H9 (cell line): ENCODE measurements around the gene TOMM7. TPM values are rescaled to one million over a fixed set of nuclear protein-coding genes. Genes with fewer than 3 reads are reported as not detected.

Source experiments
- DNase-seq: peaks from one replicate; pipeline ENCODE4 v3.0.0-alpha.2; 2017
- H2AFZ ChIP-seq: one replicate; pipeline ENCODE4 v1.6.1; 2013; ENCODE audit warnings: mild to moderate bottlenecking, low read length, control low read depth, moderate library complexity
- H2AK5ac ChIP-seq: 2 replicates; pipeline ENCODE4 v1.6.1; 2013; ENCODE audit warnings: low read length, control low read depth, mixed read lengths; ENCODE audit not compliant: insufficient read length
- H2BK120ac ChIP-seq: one replicate; pipeline ENCODE4 v1.6.1; 2013; ENCODE audit warnings: low read depth, mild to moderate bottlenecking, low read length, control low read depth, inconsistent platforms; ENCODE audit not compliant: poor library complexity, severe bottlenecking
- H2BK12ac ChIP-seq: 2 replicates; pipeline ENCODE4 v1.6.1; 2013; ENCODE audit warnings: low read length, control low read depth, mixed read lengths, low read depth; ENCODE audit not compliant: insufficient read length
- H2BK15ac ChIP-seq: 2 replicates; pipeline ENCODE4 v1.6.1; 2013; ENCODE audit warnings: low read depth, low read length, control low read depth
- H2BK20ac ChIP-seq: one replicate; pipeline ENCODE4 v1.6.1; 2013; ENCODE audit warnings: low read depth, mild to moderate bottlenecking, low read length, control low read depth, inconsistent platforms; ENCODE audit not compliant: poor library complexity, severe bottlenecking
- H2BK5ac ChIP-seq: 2 replicates; pipeline ENCODE4 v1.6.1; 2013; ENCODE audit warnings: low read length, control low read depth, mixed read lengths; ENCODE audit not compliant: insufficient read length
- H3K14ac ChIP-seq: 2 replicates; pipeline ENCODE4 v1.6.1; 2013; ENCODE audit warnings: low read length, control low read depth; ENCODE audit not compliant: insufficient read depth
- H3K18ac ChIP-seq: 2 replicates; pipeline ENCODE4 v1.6.1; 2013; ENCODE audit warnings: low read depth, mild to moderate bottlenecking, mixed read lengths, low read length, control low read depth; ENCODE audit not compliant: insufficient read length
- H3K23ac ChIP-seq: 2 replicates; pipeline ENCODE4 v1.6.1; 2013; ENCODE audit warnings: low read length, control low read depth, mixed read lengths, low read depth; ENCODE audit not compliant: insufficient read length
- H3K23me2 ChIP-seq: 2 replicates; pipeline ENCODE4 v1.6.1; 2013; ENCODE audit warnings: low read depth, mild to moderate bottlenecking, mixed read lengths, low read length, control low read depth; ENCODE audit not compliant: insufficient read length, poor library complexity, severe bottlenecking
- H3K27ac ChIP-seq: 2 replicates; pipeline ENCODE4 v1.5.1; 2013; ENCODE audit warnings: low read length, control low read depth, mixed read lengths, low read depth; ENCODE audit not compliant: insufficient read length
- H3K27me3 ChIP-seq: 2 replicates; pipeline ENCODE4 v1.6.1; 2013; ENCODE audit warnings: low read length, control low read depth, inconsistent platforms; ENCODE audit not compliant: insufficient read depth
- H3K4ac ChIP-seq: 2 replicates; pipeline ENCODE4 v1.6.1; 2013; ENCODE audit warnings: low read depth, mild to moderate bottlenecking, control low read depth, inconsistent platforms, low read length, moderate library complexity
- H3K4me1 ChIP-seq: 2 replicates; pipeline ENCODE4 v1.6.1; 2013; ENCODE audit warnings: low read length, control low read depth, inconsistent platforms; ENCODE audit not compliant: insufficient read depth
- H3K4me2 ChIP-seq: 2 replicates; pipeline ENCODE4 v1.6.1; 2013; ENCODE audit warnings: low read length, control low read depth, mixed read lengths; ENCODE audit not compliant: insufficient read length, insufficient read depth
- H3K56ac ChIP-seq: 2 replicates; pipeline ENCODE4 v1.6.1; 2013; ENCODE audit warnings: low read depth, mild to moderate bottlenecking, mixed read lengths, low read length, control low read depth; ENCODE audit not compliant: insufficient read length
- H3K79me1 ChIP-seq: 2 replicates; pipeline ENCODE4 v1.6.1; 2013; ENCODE audit warnings: low read depth, mild to moderate bottlenecking, moderate library complexity, low read length, control low read depth, inconsistent platforms; ENCODE audit not compliant: insufficient read depth, poor library complexity, severe bottlenecking
- H3K79me2 ChIP-seq: 2 replicates; pipeline ENCODE4 v1.6.1; 2013; ENCODE audit warnings: low read length, control low read depth, inconsistent platforms; ENCODE audit not compliant: insufficient read depth
- H3K9ac ChIP-seq: 2 replicates; pipeline ENCODE4 v1.6.1; 2013; ENCODE audit warnings: low read length, control low read depth, mixed read lengths; ENCODE audit not compliant: insufficient read length; ENCODE audit errors: extremely low read depth
- H3K9me3 ChIP-seq: one replicate; pipeline ENCODE4 v1.6.1; 2013; ENCODE audit warnings: low read depth, low read length, inconsistent platforms; ENCODE audit not compliant: control insufficient read depth
- H3T11ph ChIP-seq: one replicate; pipeline ENCODE4 v1.6.1; 2013; ENCODE audit warnings: mild to moderate bottlenecking, low read length, control low read depth, inconsistent platforms
- H4K20me1 ChIP-seq: one replicate; pipeline ENCODE4 v1.6.1; 2013; ENCODE audit not compliant: control insufficient read depth, insufficient read length, insufficient read depth
- H4K5ac ChIP-seq: 2 replicates; pipeline ENCODE4 v1.6.1; 2013; ENCODE audit warnings: low read depth, mild to moderate bottlenecking, mixed read lengths, low read length, control low read depth; ENCODE audit not compliant: insufficient read length
- H4K8ac ChIP-seq: replicated peaks from 2 replicates; pipeline ENCODE4 v1.6.1; 2013; ENCODE audit warnings: low read length, control low read depth, mixed read lengths, low read depth; ENCODE audit not compliant: insufficient read length
- H4K91ac ChIP-seq: 2 replicates; pipeline ENCODE4 v1.6.1; 2013; ENCODE audit warnings: low read depth, mild to moderate bottlenecking, moderate library complexity, mixed read lengths, low read length, control low read depth; ENCODE audit not compliant: insufficient read length
- H3K27ac Mint-ChIP-seq, 3 experiments: 2 replicates in 2 of 3; 3 replicates in 1 of 3; pipeline ENCODE4 v1.8.0; 2020 to 2021; ENCODE audit warnings: mixed read lengths in 3 of 3, mild to moderate bottlenecking in 1 of 3, moderate library complexity in 1 of 3
- H3K27me3 Mint-ChIP-seq: 2 replicates; pipeline ENCODE4 v1.8.0; 2021; ENCODE audit warnings: low read depth, mild to moderate bottlenecking, moderate library complexity, mixed read lengths
- H3K36me3 Mint-ChIP-seq, 3 experiments: 2 replicates in 2 of 3; 3 replicates in 1 of 3; pipeline ENCODE4 v1.8.0; 2020 to 2021; ENCODE audit warnings: low read depth in 3 of 3, mixed read lengths in 3 of 3; ENCODE audit not compliant: insufficient read depth in 1 of 3
- H3K4me1 Mint-ChIP-seq, 2 experiments: 2 replicates each; pipeline ENCODE4 v1.8.0; 2020; ENCODE audit warnings: mixed read lengths in 2 of 2
- H3K4me3 Mint-ChIP-seq, 2 experiments: 2 replicates in 1 of 2; 3 replicates in 1 of 2; pipeline ENCODE4 v1.8.0; 2020 to 2021; ENCODE audit warnings: mild to moderate bottlenecking in 2 of 2, mixed read lengths in 2 of 2, moderate library complexity in 1 of 2
- H3K9me3 Mint-ChIP-seq, 2 experiments: 2 replicates in 1 of 2; 3 replicates in 1 of 2; pipeline ENCODE4 v1.8.0; 2020; ENCODE audit warnings: mild to moderate bottlenecking in 2 of 2, mixed read lengths in 2 of 2, moderate library complexity in 1 of 2
- CTCF ChIP-seq: fragments of 200-600 bp; sonication (generic); conservative IDR thresholded peaks from 3 replicates; pipeline ENCODE4 v1.8.0; 2021; ENCODE audit warnings: antibody characterized with exemption, mild to moderate bottlenecking
- total RNA-seq: library from RNA; stranded (reverse); gene quantifications from 2 replicates; pipeline ENCODE4 v1.2.1, GENCODE V29; 2021

Gene TOMM7
- total RNA-seq, 1 experiment from 2014 or later = 368 TPM

GRCh38 chr7:22871661-22872060 is 49.0 kb upstream of the TOMM7 start:
- H3K4me1 Mint-ChIP-seq = peaks cover 10 to 19% of the 10 kb centered on the region in 2 experiments; a peak in 3 of 4 replicates
- H2BK15ac ChIP-seq = no peak overlapping the region
- DNase-seq = no peak
- H3K23me2 ChIP-seq = no peaks in the 10 kb centered on the region
- no peak overlapping the region for H4K8ac ChIP-seq
- no peak overlapping the region for H3K56ac ChIP-seq
- no peak overlapping the region for H2AK5ac ChIP-seq
- H2BK20ac ChIP-seq = no peak overlapping the region
- H3K4me3 Mint-ChIP-seq = no peak overlapping the region
- H3K4me2 ChIP-seq = no peak overlapping the region
- H3K79me2 ChIP-seq = no peaks in the 10 kb centered on the region
- no peak overlapping the region for H4K5ac ChIP-seq
- no peak overlapping the region for H3K4ac ChIP-seq
- no peak overlapping the region for H3K23ac ChIP-seq
- H3K9me3 ChIP-seq = no peaks in the 10 kb centered on the region
- no peaks in the 10 kb centered on the region for H3K27me3 ChIP-seq
- H2BK5ac ChIP-seq = no peak overlapping the region
- H2AFZ ChIP-seq = no peak overlapping the region
- H3K27ac Mint-ChIP-seq = no peak overlapping the region
- H2BK120ac ChIP-seq = no peak overlapping the region
- H3K9me3 Mint-ChIP-seq = no peaks in the 10 kb centered on the region
- no peaks in the 10 kb centered on the region for H3K27me3 Mint-ChIP-seq
- H3K14ac ChIP-seq = no peak overlapping the region
- H3K36me3 Mint-ChIP-seq = peaks cover 5 to 16% (median 12%) of the 10 kb centered on the region in 3 experiments; a peak in 6 of 7 replicates
- no peak overlapping the region for H3K18ac ChIP-seq
- no peak overlapping the region for H3K9ac ChIP-seq
- no peak overlapping the region for H4K91ac ChIP-seq
- H3K4me1 ChIP-seq = no peaks in the 10 kb centered on the region; the same call in 1 of the 2 replicates
- no peak for TF ChIP-seq CTCF
- no peaks in the 10 kb centered on the region for H3K79me1 ChIP-seq
- no peaks in the 10 kb centered on the region for H4K20me1 ChIP-seq
- no peak overlapping the region for H3T11ph ChIP-seq
- H2BK12ac ChIP-seq = no peak overlapping the region
- no peak overlapping the region for H3K27ac ChIP-seq
